ENCODE measurements around the gene IGFLR1.
A peak's percentile ranks its signal among the peaks of the same experiment; 100 is the strongest.

Gene IGFLR1

DNA sequence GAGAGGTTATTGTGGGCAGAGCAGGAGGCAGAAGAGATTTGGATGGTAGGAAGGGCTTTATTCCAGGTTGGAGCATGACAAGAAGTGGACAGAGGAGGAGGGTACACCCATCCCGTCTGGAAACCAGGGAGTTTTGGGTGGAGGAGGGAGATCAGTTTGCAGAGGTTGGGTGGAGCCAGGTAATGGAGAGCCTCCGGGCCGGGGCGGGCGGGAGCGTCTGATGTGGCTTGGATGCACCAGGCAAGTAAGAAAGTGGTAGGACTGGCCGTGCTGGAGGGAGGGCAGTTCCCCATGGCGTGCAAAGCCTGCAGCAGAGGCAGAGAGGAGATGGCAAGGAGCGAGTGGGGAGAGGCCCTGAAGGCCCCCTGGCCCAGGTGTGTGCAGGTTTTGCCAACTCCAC lies 10.9 kb downstream of the IGFLR1 start:
- Histone ChIP-seq H2BK5ac (ENCODE audit: low read length) (no peak overlapping the region), H3K23ac (ENCODE audit: low read depth, low read length, poor library complexity) (peak overlapping the region; percentile 31), H2AK5ac (ENCODE audit: low read depth, low read length) (no peak overlapping the region), H3K27me3 (ENCODE audit: control insufficient read depth in 3 of 3, insufficient read depth in 3 of 3, low read depth in 1 of 3, low read length in 3 of 3) (no peaks in the 10 kb centered on the region), H4K91ac (ENCODE audit: low read depth, low read length, poor library complexity) (no peak overlapping the region), H2AFZ (ENCODE audit: low read length) (no peak overlapping the region), H3K18ac (ENCODE audit: low read length) (no peak overlapping the region), H3K4me1 (ENCODE audit: control insufficient read depth in 2 of 2, insufficient read depth in 1 of 2, low read depth in 1 of 2, low read length in 2 of 2) (no peaks in the 10 kb centered on the region), H2BK12ac (ENCODE audit: low read length) (no peak overlapping the region), H3K4me3 (ENCODE audit: low read length in 2 of 2) (no peak overlapping the region), H2BK15ac (ENCODE audit: low read length) (no peak overlapping the region), H3K27ac (replicated peaks; ENCODE audit: low read length) (no peak overlapping the region), H3K9me3 (replicated peaks in 1 of 2; ENCODE audit: control insufficient read depth in 2 of 2, insufficient read depth in 1 of 2, low read depth in 1 of 2, low read length in 2 of 2) (no peaks in the 10 kb centered on the region), H3K14ac (ENCODE audit: low read length) (no peak overlapping the region), H3K79me1 (ENCODE audit: low read depth, low read length) (peaks cover 14% of the 10 kb centered on the region), H3K4ac (ENCODE audit: low read length) (no peak overlapping the region), H4K8ac (ENCODE audit: low read depth, low read length) (no peak overlapping the region), H2BK120ac (ENCODE audit: low read depth, low read length) (no peak overlapping the region), H3K4me2 (ENCODE audit: insufficient read depth, low read length, poor library complexity, severe bottlenecking) (no peak overlapping the region), H3K36me3 (replicated peaks in 1 of 2; ENCODE audit: control insufficient read depth in 2 of 2, insufficient read depth in 2 of 2, low read length in 2 of 2) (peaks cover 71 to 96% of the 10 kb centered on the region in 2 donors), H3K9ac (ENCODE audit: low read depth, low read length, poor library complexity) (no peak overlapping the region)
- no peak for DNase-seq (ENCODE audit: low spot score)
- WGBS, 2 donors (ENCODE audit: extremely low coverage in 2 of 2, insufficient read length in 2 of 2, insufficient replicate concordance in 1 of 2), result no CpG with 5 or more reads among the region's 9 CpGs

- DNase-seq (ENCODE audit: low spot score), result no peak
- Histone ChIP-seq H3K4me1 (ENCODE audit: control insufficient read depth in 2 of 2, insufficient read depth in 1 of 2, low read depth in 1 of 2, low read length in 2 of 2) (no peaks in the 10 kb centered on the region), H2BK120ac (ENCODE audit: low read depth, low read length) (no peak overlapping the region), H3K9me3 (replicated peaks in 1 of 2; ENCODE audit: control insufficient read depth in 2 of 2, insufficient read depth in 1 of 2, low read depth in 1 of 2, low read length in 2 of 2) (no peaks in the 10 kb centered on the region), H3K23ac (ENCODE audit: low read depth, low read length, poor library complexity) (peak overlapping the region; percentile 55), H3K4me2 (ENCODE audit: insufficient read depth, low read length, poor library complexity, severe bottlenecking) (no peak overlapping the region), H2BK5ac (ENCODE audit: low read length) (no peak overlapping the region), H3K36me3 (replicated peaks in 1 of 2; ENCODE audit: control insufficient read depth in 2 of 2, insufficient read depth in 2 of 2, low read length in 2 of 2) (peaks cover 77 to 96% of the 10 kb centered on the region in 2 donors), H4K91ac (ENCODE audit: low read depth, low read length, poor library complexity) (no peak overlapping the region), H3K18ac (ENCODE audit: low read length) (no peak overlapping the region), H3K4me3 (ENCODE audit: low read length in 2 of 2) (no peak overlapping the region), H2BK12ac (ENCODE audit: low read length) (no peak overlapping the region), H2AFZ (ENCODE audit: low read length) (no peak overlapping the region), H3K27me3 (ENCODE audit: control insufficient read depth in 3 of 3, insufficient read depth in 3 of 3, low read depth in 1 of 3, low read length in 3 of 3) (no peaks in the 10 kb centered on the region), H3K14ac (ENCODE audit: low read length) (no peak overlapping the region), H2AK5ac (ENCODE audit: low read depth, low read length) (no peak overlapping the region), H3K4ac (ENCODE audit: low read length) (no peak overlapping the region), H3K79me1 (ENCODE audit: low read depth, low read length) (peaks cover 14% of the 10 kb centered on the region), H3K27ac (replicated peaks; ENCODE audit: low read length) (no peak overlapping the region), H3K9ac (ENCODE audit: low read depth, low read length, poor library complexity) (no peak overlapping the region), H4K8ac (ENCODE audit: low read depth, low read length) (no peak overlapping the region), H2BK15ac (ENCODE audit: low read length) (no peak overlapping the region)
- no CpG with 5 or more reads among the region's 18 CpGs for WGBS, 2 donors (ENCODE audit: extremely low coverage in 2 of 2, insufficient read length in 2 of 2, insufficient replicate concordance in 1 of 2)
Measured at GRCh38 chr19:35730326-35730725, 11.9 kb downstream of the IGFLR1 start.

DNA sequence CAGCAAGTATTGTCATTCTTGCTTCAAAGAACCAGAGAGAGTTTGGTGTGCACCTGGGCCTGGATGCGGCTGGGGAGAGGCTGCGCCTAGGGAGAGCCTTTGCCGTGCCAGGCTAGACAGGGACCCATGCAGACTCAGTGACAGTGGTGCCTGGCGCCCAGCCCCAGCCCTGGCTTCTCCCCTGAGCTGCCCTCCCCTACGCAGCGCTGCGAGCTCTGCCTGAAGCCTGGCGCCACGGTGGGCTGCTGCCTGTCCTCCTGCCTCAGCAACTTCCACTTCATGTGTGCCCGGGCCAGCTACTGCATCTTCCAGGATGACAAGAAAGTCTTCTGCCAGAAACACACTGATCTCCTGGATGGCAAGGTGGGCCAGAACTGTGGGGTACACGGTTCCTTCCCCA lies 12.5 kb downstream of the IGFLR1 start:
- H2BK5ac ChIP-seq (ENCODE audit: low read length), result no peak overlapping the region
- no peak overlapping the region for H2BK15ac ChIP-seq (ENCODE audit: low read length)
- H3K23ac ChIP-seq (ENCODE audit: low read depth, low read length, poor library complexity), result no peak overlapping the region
- no peaks in the 10 kb centered on the region for H3K27me3 ChIP-seq (ENCODE audit: control insufficient read depth in 3 of 3, insufficient read depth in 3 of 3, low read depth in 1 of 3, low read length in 3 of 3)
- no peak overlapping the region for H3K4ac ChIP-seq (ENCODE audit: low read length)
- no peak overlapping the region for H4K91ac ChIP-seq (ENCODE audit: low read depth, low read length, poor library complexity)
- H2AFZ ChIP-seq (ENCODE audit: low read length), result no peak overlapping the region
- H2BK12ac ChIP-seq (ENCODE audit: low read length), result no peak overlapping the region
- H3K14ac ChIP-seq (ENCODE audit: low read length), result no peak overlapping the region
- no CpG with 5 or more reads among the region's 11 CpGs for WGBS, 2 donors (ENCODE audit: extremely low coverage in 2 of 2, insufficient read length in 2 of 2, insufficient replicate concordance in 1 of 2)
- no peak overlapping the region for H3K9ac ChIP-seq (ENCODE audit: low read depth, low read length, poor library complexity)
- no peak overlapping the region for H2AK5ac ChIP-seq (ENCODE audit: low read depth, low read length)
- no peak overlapping the region for H3K4me2 ChIP-seq (ENCODE audit: insufficient read depth, low read length, poor library complexity, severe bottlenecking)
- H4K8ac ChIP-seq (ENCODE audit: low read depth, low read length), result peak overlapping the region; percentile 17
- no peak overlapping the region for H3K18ac ChIP-seq (ENCODE audit: low read length)
- H3K4me1 ChIP-seq (ENCODE audit: control insufficient read depth in 2 of 2, insufficient read depth in 1 of 2, low read depth in 1 of 2, low read length in 2 of 2), result no peaks in the 10 kb centered on the region
- H3K27ac ChIP-seq (replicated peaks; ENCODE audit: low read length), result no peak overlapping the region
- peaks cover 79 to 96% of the 10 kb centered on the region in 2 donors for H3K36me3 ChIP-seq (replicated peaks in 1 of 2; ENCODE audit: control insufficient read depth in 2 of 2, insufficient read depth in 2 of 2, low read length in 2 of 2)
- H2BK120ac ChIP-seq (ENCODE audit: low read depth, low read length), result no peak overlapping the region
- H3K9me3 ChIP-seq (replicated peaks in 1 of 2; ENCODE audit: control insufficient read depth in 2 of 2, insufficient read depth in 1 of 2, low read depth in 1 of 2, low read length in 2 of 2), result no peaks in the 10 kb centered on the region
- H3K4me3 ChIP-seq (ENCODE audit: low read length in 2 of 2), result no peak overlapping the region
- DNase-seq (ENCODE audit: low spot score), result no peak
- H3K79me1 ChIP-seq (ENCODE audit: low read depth, low read length), result peaks cover 14% of the 10 kb centered on the region

DNA sequence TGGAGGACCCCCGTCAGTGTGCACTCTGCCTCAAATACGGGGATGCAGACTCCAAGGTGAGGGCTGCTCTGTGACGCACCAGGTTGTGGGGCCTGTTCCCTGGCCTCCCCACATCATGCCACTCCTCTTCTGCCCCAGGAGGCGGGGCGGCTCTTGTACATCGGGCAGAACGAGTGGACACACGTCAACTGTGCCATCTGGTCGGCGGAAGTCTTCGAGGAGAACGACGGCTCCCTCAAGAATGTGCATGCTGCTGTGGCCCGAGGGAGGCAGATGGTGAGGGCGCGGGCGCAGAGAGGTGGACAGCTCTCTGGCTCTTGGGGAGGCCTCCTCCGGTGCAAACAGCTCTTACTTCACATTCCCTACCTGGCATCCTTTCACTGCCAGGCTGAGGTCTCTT lies 13.2 kb downstream of the IGFLR1 start:
- Histone ChIP-seq H3K36me3 (replicated peaks in 1 of 2; ENCODE audit: control insufficient read depth in 2 of 2, insufficient read depth in 2 of 2, low read length in 2 of 2) (peaks cover 80 to 96% of the 10 kb centered on the region in 2 donors), H3K9me3 (replicated peaks in 1 of 2; ENCODE audit: control insufficient read depth in 2 of 2, insufficient read depth in 1 of 2, low read depth in 1 of 2, low read length in 2 of 2) (no peaks in the 10 kb centered on the region), H2BK15ac (ENCODE audit: low read length) (no peak overlapping the region), H3K4me2 (ENCODE audit: insufficient read depth, low read length, poor library complexity, severe bottlenecking) (no peak overlapping the region), H3K23ac (ENCODE audit: low read depth, low read length, poor library complexity) (no peak overlapping the region), H2AFZ (ENCODE audit: low read length) (no peak overlapping the region), H3K18ac (ENCODE audit: low read length) (no peak overlapping the region), H3K27me3 (ENCODE audit: control insufficient read depth in 3 of 3, insufficient read depth in 3 of 3, low read depth in 1 of 3, low read length in 3 of 3) (no peaks in the 10 kb centered on the region), H3K4me3 (ENCODE audit: low read length in 2 of 2) (no peak overlapping the region), H2BK120ac (ENCODE audit: low read depth, low read length) (no peak overlapping the region), H3K9ac (ENCODE audit: low read depth, low read length, poor library complexity) (peak overlapping the region; percentile 21), H4K91ac (ENCODE audit: low read depth, low read length, poor library complexity) (no peak overlapping the region), H4K8ac (ENCODE audit: low read depth, low read length) (peak overlapping the region; percentile 82), H3K4me1 (ENCODE audit: control insufficient read depth in 2 of 2, insufficient read depth in 1 of 2, low read depth in 1 of 2, low read length in 2 of 2) (no peaks in the 10 kb centered on the region), H3K27ac (replicated peaks; ENCODE audit: low read length) (no peak overlapping the region), H2AK5ac (ENCODE audit: low read depth, low read length) (no peak overlapping the region), H3K79me1 (ENCODE audit: low read depth, low read length) (peaks cover 11% of the 10 kb centered on the region), H2BK5ac (ENCODE audit: low read length) (no peak overlapping the region), H2BK12ac (ENCODE audit: low read length) (no peak overlapping the region), H3K14ac (ENCODE audit: low read length) (no peak overlapping the region), H3K4ac (ENCODE audit: low read length) (no peak overlapping the region)
- no CpG with 5 or more reads among the region's 18 CpGs for WGBS, 2 donors (ENCODE audit: extremely low coverage in 2 of 2, insufficient read length in 2 of 2, insufficient replicate concordance in 1 of 2)
- DNase-seq (ENCODE audit: low spot score), result no peak

All from neuronal stem cell (in vitro differentiated cells).